CD4-positive, alpha-beta T cell treated with Interleukin-12 subunit alpha and Interleukin-12 subunit beta, for 1 hour (primary cell): ENCODE results near the gene GPR101.

Source experiments
- DNase-seq: peaks from one replicate; pipeline ENCODE4 v3.0.0-alpha.2; 2020

Gene GPR101, protein sequence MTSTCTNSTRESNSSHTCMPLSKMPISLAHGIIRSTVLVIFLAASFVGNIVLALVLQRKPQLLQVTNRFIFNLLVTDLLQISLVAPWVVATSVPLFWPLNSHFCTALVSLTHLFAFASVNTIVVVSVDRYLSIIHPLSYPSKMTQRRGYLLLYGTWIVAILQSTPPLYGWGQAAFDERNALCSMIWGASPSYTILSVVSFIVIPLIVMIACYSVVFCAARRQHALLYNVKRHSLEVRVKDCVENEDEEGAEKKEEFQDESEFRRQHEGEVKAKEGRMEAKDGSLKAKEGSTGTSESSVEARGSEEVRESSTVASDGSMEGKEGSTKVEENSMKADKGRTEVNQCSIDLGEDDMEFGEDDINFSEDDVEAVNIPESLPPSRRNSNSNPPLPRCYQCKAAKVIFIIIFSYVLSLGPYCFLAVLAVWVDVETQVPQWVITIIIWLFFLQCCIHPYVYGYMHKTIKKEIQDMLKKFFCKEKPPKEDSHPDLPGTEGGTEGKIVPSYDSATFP

DNA sequence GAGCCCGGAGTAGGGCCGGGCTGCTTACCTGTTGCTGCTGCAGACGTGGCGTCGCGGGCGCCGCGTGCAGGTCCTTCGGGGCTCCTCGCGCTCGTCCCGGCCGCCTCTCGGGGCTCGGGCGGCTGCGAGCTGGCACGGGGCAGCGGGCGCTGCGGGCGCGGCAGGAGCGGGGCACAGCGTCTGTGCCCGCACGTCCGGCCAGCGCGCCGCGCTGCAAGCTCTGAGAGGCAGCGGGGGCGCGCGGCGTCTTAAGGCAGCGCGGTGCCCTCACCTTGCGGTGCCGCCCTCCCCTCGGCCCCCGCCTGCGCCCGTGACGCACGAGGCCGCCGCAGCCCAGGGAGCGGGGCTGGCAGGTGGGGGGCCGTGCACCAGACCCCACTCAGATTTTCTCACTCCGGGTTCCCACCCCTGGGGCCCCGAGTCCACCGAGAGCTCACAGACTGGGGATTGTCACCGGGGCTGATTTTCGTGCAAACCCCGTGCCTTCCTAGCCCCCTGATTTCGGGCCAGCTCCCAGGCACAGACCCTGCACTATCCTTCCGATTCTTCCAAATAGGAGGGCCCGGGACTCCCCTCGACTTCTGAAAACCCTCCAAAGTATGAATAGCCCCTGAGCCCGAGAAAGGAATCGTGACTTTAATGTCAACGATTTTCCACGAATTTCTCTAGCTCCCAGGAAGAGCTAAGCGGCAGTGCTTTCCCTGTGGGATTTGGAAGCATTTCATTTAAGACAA is at the start of gene GPR101:
TSS of gene GPR101 (minus strand) at position 222 of the 734 bp plus-strand sequence. CDS start 2,321 bp downstream, outside the sequence.
- DNase-seq, result no peak

DNA sequence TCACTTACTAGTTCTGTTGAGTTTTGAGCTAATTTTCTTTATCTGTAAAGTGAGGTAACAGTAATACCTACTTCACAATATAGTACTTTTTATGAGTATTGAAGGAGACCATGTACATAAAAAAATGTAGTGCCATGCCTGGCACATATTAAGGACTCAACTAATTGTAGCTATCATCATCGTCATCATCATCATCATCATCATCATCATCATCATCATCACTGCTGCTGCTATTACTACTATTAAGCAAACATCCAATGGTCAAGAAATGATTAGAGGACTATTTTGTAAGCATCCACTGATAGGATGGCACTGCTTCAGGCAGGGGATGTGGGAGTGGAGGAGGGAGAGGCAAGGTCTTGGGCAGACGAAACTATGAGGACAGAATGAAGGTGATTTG is 47.4 kb upstream of the GPR101 start:
- no peak for DNase-seq

DNA sequence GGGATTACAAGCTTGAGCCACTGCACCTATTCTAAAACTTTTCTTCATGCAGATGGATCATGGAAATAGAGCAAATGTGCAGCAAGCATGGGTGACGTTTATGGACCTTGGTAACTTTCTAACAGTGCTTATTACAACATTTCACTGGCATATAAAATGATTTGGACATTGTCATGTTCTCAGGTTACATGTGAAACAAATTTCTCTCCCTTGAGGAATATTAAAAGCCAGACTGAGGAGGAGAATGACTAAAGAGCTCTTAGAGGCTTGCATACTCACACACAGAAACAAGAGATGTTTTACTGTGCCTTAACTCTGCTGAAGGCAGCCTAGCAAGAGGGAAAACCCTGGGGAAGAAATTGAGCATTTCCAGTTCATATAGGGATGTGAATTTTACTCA is 38.6 kb upstream of the GPR101 start:
- DNase-seq, result no peak

DNA sequence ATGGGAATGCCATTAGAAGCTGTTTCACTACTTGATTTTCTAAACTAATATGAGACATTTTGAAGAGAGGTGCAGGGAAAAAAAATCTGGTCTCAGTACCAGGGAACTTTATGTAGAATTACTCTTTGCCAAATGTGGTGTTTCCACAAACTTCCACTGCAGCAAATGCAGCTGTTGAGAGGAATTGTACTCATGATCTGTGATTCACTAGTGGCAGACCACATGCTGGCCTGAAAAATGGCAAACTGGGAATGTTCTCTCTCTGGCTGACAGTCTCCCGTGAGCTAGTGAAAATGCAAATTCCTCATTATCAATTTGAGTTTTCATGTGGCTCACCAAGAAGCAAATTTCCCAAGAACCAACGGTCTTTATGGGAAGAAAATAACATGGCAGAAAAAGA is 37.8 kb upstream of the GPR101 start:
- no peak for DNase-seq

DNA sequence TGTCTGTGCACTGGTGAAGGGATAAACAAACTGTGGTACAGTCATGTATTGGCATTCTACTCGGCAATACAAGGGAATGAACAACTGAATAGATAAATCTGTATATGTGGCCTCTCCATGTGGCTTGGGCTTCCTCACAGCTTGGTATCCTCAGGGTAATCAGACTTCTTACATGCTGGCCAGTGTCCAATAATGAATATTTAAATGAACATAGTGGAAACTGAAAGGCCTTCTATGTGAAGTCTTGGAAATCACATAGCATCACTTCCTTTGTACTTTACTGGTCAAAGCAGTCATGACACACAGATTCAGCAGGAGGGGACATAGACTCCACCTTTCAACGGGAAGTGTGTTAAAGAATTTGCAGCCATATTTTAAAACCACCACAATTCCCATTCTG is 33.4 kb upstream of the GPR101 start:
- no peak for DNase-seq

DNA sequence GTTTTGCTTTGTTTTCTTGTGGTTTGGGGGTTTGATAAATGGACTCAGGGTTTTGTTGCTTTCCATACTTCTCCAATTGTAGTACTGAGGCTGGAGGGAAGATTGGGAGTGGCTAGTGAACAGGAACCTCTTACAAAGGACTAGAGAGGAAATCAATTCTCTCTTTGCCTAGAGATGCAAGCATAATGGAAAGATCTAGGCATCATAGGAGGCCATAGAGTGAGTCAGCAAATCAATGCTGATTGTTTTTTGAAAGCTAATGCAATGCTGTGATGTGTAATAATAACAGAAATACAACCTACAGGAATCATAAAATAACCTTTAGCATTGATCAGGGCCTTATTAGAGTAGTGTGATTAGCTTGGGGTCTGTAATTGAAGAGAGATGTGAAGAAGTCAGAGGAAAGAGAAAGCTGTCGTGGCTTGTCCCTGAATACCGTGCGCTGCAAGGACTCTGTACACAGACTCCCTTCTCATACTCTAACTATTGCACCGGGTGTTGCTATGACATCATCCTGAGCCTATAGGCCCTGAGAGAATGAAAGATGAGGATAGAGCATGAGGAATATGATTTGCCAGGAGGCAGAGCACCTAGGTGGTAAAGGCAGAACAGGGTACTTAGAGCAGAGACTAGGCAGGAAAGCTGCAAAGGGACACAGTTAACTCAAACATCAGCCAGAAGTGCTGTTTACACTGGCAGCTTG is 29.3 kb upstream of the GPR101 start:
- no peak for DNase-seq

DNA sequence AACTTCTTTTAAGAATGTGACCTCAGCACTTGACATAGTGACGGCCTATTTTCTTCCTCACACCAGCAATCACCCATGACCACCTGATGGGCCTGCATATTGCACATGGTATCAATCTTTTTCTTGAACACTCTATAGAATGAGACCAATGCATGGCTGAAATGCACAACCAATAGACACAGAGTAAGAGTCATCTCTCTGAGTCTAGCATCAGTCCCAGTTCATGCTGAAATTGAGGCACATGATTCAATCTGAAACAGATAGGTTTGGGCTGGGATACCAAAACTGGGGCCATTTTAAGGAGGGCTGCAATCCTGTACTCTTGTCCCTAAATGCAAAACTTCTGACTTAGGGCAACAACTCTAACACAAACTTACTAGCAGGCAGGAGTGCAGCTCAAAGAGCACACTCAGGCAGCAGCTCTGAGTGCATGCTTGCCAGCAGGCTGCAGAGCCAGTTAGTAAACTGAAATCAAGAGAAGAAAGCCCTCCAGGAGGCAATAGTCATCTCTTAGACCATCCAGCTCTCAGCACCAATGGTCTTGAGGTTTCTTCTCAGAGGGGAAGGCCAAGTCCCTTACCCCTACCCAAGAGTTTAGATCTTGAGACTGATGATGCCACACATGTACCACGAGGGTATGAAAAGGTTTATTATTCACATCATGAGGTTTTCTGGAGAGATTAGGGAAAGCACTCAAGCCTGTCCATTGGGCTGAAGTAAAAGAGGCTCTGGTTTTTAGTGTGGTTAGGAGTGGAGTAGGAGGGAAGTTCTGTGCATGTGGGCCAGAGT is 24.7 kb upstream of the GPR101 start:
- DNase-seq, result no peak

DNA sequence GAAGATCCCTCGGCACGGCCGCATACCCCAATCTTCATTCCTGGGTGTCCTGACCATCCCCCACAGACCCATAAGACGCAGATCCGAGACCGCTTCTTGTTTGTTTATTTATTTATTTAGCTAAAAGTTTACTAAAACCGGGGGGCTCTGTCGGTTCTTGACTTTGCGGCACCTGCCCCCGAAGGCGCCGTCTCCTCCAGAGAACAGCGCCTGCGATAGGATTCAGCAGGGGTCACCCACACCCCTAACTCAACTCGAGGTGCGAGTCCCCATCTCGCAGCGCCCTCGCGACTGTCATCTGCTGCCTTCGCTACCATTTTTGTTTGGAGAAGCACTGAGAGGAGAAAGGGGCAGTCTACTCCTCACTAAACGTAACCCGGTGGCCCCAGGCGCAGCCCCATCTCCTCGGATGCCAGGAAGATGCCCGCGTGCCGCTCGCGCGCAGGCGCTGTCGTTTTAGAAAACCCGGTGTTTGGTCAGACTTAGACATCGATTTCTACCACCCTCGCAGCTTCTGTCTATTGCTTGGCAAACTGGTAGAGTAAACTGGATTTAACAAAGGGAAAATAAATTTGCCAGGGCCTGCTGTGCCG is 18.9 kb upstream of the GPR101 start:
- peak; percentile 17 for DNase-seq

DNA sequence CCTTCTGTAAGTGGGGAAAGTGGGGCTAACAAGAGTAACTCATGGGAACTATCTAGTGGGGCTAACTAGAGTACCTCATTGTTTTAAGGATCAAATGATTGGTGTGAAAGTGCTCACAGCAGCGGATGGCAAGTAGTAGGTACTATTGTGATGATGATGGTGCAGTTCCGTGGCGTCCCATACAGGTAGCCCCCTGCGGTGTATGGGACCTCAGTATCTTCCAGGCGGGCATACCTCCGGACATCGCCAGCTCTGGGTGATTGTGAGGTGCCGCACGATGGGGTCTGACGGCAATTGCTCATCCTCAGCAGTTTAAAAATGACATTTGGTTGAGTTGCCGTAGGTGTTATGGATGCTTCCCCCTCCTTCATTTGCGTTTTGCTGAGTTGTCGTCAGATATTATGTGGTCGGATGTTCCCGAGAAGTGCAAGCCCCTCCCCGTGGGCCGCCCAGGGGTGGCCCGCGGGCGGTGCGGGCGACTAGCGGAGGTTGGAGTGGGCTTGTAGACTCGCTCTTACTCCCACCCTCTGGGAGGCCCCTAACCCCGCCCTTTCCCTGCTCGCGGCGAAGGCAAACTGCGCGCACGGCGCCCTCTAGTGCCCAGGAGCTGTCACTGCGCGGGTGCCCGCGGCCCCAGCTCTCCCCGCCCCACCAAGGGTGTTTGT is 18.3 kb upstream of the GPR101 start:
- peak; percentile 83 for DNase-seq

DNA sequence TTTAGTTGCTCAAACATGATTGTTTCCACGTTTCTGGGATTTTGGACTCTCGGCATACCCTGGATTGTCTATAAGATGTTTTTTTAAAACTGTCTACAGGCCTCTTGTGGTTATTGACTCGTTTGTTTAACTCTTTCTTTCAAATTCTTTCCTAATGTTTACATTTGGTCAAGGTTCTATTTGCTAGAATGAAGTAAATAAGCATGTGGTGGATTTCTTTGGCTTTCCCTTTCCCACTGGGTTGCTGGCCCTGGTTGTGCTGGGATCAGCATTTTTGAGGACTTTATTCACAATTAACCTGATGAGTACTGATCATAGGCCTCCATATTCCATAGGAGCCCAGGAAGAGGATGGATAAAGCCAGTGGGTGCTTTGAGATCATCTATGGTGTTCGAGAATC is 11.1 kb upstream of the GPR101 start:
- DNase-seq, result no peak

DNA sequence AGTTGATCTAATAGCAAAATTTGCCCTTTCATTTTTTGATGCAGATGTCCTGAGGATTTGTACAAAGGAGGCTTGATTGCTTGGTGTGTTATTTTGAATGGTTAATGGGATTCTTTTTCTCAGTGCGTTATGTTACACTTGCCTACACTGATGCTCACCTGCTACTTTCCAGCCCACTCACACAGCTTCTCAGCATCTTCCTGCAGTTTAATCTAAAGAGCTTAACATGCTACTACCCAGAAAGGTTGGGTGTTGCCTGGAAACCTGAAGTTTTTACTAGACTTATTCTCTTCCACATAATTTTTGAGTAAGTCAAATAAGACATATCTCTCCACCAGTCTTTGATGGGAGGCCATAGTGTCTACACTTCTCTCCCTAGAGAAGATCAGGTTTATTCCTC is 9.9 kb upstream of the GPR101 start:
- DNase-seq, result no peak

DNA sequence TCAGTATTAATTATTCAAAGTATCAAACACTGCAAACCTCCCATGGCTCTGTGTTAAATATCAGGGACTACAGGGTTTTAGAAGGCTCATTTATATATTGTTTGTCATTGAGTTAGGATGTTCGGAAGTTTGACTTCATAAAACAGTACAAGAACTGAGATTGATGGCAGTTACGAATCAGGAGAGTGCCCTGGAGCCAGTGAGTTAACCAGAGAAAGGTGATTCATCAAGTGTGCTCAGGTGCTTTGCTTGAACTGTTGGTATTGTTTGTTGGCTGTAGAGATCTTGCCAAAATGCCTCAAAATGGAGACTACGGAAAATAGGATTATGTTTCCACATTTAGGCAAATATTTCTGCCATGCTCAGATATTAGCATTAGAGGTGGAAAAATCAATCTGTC is 7.5 kb upstream of the GPR101 start:
- no peak for DNase-seq

DNA sequence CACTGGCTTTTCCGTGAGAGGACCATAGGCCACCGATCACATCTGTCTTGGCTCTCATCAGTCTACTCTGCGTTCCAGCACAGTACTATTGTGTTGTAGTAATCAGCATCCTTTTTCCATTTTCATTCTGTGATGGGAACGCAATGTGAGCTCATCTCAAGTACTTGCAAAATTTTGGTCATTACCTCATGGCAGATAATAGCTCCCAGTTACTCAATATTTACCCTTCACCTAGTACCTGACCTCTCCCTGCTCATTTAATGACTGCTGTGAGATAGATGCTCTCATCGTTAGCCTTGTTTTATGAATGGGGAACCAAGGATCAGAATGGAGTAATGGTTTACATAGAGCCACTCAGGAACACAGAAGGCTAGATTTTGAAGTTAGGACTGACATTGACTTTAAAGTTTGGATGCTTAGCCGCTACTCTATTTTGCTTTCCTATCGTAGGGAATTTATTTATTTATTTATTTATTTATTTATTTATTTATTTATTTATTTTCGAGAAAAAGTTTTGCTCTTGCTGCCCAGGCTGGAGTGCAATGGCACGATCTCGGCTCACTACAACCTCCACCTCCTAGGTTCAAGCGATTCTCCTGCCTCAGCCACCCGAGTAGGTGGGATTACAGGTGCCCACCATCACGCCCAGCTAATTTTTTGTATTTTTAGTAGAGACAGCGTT is 6.5 kb upstream of the GPR101 start:
- DNase-seq, result no peak

DNA sequence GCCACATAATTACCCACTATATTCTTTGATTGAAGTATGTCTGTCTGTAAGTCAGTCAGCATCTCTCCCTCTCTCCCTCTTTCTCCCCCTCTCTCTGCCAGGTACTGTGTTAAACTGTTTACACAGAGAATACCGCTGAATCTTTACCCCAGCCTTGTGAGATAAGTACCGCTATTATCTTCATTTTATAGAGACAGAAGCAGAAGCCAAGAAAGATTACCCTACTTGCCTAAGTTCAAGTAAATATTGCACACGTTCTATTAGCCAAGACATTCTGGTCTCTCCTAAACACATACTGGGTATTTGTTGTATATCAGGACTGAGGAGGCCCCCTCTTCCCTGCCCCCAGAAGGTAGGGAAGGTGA is 695 bp upstream of the GPR101 start:
- no peak for DNase-seq

DNA sequence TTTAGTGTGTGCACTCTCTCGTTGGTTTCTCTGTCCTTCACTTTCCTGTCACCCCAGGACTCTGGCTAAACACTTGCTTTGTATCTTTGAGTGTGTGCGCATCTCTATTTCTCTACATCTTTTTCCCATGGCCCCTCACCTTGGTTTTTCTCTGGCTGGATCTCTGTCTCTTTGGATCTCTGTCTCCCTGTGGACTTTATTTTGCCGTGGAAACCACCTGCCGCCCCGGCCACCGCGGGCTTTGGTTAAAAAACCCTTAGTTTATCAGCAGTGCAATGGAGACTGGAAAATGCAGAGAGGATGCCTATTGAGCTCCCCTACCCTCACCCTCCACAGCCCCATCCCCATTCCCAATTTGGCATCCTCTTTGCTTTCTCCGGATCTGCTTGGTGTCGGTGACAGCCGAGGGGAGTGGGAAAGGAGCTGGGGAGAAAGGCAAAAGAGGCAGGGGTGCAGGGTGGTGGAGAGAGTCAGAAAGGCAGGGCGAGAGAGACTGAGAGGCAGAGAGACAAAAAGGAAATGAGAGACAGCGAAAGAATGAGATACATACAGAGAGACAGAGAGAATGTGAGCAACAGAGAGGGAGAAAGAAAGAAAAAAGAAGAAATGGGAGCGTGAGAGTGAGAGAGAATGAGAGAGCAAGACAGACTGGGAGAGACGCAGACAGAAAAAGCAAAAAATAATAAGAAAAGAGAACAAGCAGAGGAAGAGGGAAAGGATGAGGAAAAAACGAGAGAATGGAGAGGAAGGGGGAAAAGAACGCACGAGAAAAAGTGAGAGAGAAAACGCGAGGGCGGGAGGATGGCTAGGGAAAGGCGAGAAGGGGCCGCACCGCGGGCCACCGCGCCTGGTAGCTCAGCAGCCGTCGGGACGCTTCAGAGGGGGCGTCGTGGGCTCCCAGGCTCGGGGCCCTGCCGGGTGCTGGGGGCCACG is 688 bp downstream of the GPR101 start:
- DNase-seq, result no peak

DNA sequence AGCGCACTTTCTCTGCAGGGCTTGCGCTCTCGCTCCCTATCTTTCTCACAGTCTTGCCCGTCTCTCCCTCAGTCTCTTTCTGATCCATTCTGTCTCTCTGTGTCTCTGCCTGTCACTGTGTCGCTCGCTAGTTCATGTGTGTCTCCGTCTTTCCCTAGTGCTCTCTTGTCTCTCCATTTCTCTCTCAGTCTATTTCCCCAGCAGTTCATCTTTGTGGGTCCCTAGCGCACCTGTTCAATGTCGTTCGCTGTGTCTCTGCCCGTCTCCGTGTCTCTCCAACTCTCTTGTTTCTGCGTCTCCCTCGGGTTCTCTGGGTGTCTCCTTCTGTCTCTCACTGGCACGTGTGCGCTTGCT is 1.5 kb downstream of the GPR101 start:
- no peak for DNase-seq

DNA sequence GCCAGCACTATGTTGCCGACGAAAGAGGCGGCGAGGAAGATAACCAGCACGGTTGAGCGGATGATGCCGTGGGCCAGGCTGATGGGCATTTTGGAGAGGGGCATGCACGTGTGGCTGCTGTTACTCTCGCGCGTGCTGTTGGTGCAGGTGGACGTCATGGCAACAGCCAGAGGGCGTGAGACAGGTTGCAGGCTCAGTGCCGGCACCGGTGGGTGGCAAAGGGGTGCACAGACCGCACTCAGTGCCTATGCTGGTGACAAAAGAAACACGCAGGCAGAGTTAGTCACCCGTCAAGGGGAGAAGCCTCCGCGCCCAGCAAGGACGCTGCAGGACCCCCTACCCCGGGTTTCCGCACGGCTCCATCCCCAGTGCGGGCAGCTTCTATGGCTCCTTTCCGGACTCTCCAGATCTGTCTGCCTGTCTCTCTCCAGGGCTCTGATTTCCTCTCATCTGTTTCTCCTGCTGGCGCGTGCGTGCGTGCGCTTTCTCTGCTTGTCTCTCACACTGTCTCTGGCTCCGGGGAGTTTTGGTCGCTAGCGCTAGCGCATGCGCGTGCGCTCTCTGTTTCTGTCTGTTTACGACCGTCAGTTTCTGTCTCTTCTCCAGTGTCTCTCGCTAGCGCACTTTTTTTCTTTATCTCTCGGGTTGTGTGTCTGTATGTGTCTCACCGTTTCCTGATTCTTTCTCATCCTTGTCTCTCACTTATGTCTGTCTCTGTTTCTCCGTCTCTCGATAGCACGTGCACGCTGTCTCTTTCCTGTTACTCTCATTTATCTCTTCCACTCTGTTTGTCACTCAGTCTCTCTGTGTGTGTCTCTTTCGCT is 2.1 kb downstream of the GPR101 start:
- peak; percentile 47 for DNase-seq

DNA sequence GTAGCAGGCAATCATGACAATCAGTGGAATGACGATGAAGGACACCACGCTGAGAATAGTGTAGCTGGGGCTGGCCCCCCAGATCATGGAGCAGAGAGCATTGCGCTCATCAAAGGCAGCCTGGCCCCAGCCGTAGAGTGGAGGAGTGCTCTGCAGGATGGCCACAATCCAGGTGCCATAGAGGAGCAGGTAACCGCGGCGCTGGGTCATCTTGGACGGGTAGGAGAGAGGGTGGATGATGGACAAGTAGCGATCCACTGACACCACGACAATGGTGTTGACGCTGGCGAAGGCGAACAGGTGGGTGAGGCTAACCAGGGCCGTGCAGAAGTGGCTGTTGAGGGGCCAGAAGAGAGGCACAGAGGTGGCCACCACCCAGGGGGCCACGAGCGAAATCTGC is 2.8 kb downstream of the GPR101 start:
- DNase-seq, result no peak

DNA sequence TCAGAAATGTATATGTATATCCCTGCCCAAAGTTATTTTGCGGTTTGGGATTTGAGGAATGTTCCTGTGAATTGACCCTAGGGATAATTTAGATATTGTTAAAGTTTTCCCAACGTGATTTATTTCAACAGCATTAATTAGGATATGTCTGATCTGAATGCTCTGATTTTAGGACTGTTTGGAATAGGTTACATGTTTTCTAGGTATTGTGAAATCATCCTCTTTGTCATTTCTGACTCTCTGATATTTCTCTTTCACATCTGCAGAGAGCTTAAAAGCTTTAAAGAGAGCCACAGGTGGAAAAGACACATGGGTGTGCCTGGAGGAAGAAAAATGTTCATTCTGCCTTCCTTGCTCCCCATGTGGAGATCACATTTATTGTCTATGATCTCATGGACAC is 5.1 kb downstream of the GPR101 start:
- DNase-seq, result no peak
